ENCODE measurements around the gene D2HGDH. TPM values are rescaled to one million over a fixed set of nuclear protein-coding genes. Genes with fewer than 3 reads are reported as not detected.
"Not testable (repeated sequence)": the region's sequence is repeated elsewhere in the genome, so short reads cannot be mapped to it uniquely, and the experiment has no call there.

The D2HGDH gene
- total RNA-seq, 1 donor from 2014 or later: 19.4 TPM

GRCh38 chr2:241751152-241751551, 16.7 kb downstream of the D2HGDH start:
- DNase-seq: no peak

DNA sequence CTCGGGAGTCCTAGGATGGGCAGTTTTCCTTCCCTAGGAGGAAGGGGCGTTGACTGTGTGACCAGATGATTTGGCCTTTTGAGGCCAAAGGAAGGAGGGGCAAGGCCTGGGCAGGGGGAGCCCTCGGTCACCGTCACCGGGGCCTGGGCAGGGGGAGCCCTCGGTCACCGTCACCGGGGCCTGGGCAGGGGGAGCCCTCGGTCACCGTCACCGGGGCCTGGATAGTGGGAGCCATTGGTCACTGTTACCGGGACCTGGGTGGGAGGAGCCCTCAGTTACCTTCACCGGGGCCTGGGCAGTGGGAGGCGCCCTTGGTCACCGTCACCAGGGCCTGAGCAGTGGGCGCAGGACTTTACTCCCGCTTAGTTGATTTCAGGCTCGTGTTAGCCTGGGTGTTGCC, 17.3 kb downstream of the D2HGDH start:
- DNase-seq: no peak

GRCh38 chr2:241752253-241752652, 17.8 kb downstream of the D2HGDH start:
- no peak for DNase-seq

GRCh38 chr2:241752689-241753276, 18.4 kb downstream of the D2HGDH start:
- no peak for DNase-seq

DNA sequence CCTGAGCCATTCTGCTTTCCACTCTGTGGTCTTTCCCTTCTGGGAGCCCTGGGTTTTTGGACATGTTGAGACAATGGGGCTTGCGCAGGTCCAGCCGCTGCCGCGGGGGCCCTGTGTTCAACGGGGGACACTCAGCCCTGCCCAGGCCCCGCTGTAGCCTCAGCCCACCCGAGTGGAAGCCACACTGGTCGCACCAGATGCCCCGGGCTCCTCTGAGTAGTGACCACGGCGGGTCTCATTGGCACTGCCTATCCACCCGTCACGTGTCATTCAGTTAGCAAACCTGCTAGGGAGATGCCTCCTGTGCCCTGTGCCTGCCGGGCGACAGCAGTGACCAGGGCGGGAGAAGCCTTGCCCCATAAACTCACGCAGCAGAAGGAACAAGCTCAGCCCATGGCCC, 19.1 kb downstream of the D2HGDH start:
- DNase-seq: no peak

- no peak for DNase-seq
Measured at GRCh38 chr2:241754042-241754441, 19.6 kb downstream of the D2HGDH start.

GRCh38 chr2:241755166-241755565, 20.7 kb downstream of the D2HGDH start:
- no peak for DNase-seq

GRCh38 chr2:241755777-241756176, 21.3 kb downstream of the D2HGDH start:
- no peak for DNase-seq

DNA sequence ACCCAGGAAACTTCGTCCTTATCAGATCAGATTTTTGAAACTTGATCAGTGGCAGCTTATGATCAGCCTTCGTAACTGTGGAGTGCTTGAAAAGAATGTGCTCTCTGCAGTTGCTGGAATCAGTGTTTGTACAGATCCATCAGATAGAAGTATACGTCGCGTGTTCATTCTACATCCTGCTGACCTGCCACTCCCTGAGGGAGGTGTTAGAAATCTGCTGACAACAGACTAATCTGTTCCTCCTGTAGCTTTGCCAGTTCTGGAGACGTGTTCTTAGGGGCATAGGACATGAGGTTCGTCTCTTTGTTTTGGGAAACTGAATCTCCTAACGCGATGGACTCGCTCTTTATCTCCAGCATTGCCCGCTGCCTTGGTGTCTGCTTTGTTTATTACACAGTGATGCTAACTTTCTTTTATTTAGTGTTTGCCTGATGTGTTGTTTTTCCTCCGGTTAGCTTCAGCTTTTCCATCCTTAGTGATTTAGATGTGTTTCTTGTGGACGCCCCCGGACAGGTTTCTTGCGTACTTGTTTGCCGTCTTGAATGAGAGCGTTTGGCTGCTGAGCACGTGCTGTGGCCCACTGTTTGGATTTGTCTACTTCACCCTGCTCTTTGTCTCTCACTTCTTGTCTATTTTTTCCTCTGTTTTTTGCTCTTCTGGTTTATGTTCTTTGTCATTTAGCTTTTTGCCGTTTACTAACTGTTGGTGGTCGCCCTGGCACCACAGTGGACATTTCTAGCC, 24.8 kb downstream of the D2HGDH start:
- no peak for DNase-seq

DNA sequence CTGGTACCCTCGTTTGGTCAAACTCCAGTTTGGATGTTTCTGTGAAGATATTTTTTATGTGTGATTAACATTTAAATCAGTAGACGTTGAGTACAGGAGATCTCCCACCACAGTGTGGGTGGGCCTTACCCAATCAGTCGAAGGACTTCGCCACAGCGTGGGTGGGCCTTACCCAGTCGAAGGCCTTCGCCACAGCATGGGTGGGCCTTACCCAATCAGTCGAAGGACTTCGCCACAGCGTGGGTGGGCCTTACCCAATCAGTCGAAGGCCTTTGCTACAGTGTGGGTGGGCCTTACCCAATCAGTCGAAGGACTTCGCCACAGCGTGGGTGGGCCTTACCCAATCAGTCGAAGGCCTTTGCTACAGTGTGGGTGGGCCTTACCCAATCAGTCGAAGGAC, 25.5 kb downstream of the D2HGDH start:
- DNase-seq: not testable (repeated sequence)

GRCh38 chr2:241760301-241760771, 25.9 kb downstream of the D2HGDH start:
- no peak for DNase-seq

GRCh38 chr2:241762321-241762932, 28.0 kb downstream of the D2HGDH start:
- DNase-seq: no peak

- DNase-seq: no peak
Measured at GRCh38 chr2:241762933-241763369, 28.5 kb downstream of the D2HGDH start.

DNA sequence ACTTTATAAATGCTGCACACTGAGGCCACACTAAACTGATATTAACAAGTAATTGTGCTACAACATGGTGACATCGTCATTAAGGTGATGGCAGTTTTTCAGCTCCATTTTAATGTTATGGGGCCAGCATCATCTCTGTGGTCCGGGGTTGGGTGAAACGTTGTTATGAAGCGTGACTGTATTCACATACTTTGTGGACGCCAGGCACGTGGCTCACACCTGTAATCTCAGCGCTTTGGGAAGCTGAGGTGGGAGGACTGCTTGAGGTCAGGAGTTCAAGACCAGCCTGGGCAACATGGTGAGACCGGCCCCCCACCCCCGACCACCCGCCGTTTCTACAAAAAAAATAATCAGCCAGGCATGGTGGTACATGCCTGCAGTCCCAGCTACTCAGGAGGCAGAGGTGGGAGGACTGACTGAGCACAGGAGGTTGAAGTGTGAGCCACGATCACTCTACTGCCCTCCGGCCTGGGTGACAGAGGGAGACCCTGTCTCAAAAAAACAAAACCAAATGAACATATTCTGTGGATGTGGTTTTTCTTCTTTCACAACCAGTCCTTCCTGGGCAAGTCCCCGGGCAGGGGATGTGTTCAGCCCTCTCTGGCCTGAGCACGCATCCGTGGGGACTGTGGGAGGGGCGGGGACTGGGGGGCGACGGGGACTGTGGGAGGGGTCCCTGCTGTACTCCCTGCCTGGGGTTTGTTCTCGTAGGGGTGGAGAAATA, 29.3 kb downstream of the D2HGDH start:
- DNase-seq: no peak

- DNase-seq: no peak
Measured at GRCh38 chr2:241764275-241765241, 30.1 kb downstream of the D2HGDH start.

DNA sequence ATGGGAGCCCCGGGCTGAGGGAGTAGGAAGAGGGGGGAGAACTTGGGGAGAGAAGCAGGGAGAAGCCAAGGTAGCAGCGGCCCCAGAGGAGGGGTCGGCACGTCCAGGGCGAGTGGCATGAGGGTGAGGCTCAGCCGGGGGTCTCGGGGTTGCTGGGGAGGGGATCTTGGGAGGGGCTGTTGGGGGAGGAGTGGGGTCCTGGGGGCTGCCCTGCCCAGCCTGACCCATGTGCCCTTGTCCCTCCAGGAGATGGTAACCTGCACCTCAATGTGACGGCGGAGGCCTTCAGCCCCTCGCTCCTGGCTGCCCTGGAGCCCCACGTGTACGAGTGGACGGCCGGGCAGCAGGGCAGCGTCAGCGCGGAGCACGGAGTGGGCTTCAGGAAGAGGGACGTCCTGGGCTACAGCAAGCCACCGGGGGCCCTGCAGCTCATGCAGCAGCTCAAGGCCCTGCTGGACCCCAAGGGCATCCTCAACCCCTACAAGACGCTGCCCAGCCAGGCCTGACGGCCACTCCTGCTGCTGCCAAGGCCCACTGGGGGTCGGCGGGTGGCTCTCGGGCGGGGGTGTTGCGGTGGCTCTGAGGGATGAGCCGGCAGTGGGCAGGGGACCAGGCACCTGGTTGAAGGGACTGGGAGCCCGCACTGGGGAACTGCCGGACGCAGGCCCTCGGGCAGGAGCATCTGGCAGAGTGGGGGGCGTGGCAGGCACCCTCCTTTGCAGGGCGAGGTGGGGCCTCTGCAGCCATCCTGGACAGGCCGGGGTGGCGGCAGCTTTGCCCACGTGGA, 33.2 kb downstream of the D2HGDH start:
- no peak for DNase-seq

GRCh38 chr2:241768251-241768711, 33.9 kb downstream of the D2HGDH start:
- no peak for DNase-seq

DNA sequence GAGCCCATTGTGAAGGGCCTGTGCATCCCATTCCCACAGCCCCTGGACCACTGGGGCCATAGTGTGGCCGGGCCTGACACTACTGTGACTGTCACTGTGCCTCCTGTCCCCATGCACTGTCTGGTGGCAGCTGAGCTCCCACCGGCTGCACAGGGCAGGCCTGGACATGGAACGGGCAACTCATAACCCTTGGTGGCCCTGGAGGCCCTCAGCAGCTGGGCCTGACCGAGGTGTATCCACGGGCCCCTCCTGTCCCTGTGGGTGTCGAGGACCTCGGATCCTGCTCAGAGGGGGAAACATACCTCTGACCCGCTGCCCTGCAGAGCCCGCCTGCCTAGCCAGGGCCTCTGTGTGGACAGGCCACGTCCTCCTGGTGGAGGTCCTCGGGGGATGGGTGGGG, 34.4 kb downstream of the D2HGDH start:
- DNase-seq: no peak

DNA sequence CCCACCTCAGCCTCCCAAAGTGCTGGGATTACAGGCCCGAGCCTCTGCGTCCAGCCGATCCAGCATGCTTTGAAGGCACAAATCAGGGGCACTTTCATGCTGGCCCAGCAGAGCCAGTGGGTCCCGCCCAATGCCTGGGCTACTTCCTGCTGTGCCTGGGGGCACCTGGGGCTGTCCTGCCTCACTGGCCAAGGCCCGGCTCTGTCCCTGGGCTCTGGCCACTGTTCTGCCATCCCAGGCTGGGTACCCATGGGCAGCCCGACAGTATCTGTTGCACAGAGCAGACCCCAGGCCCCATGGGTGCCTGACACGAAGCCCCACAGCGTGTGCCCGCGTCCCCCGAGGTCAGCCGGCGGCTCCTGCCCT, 35.4 kb downstream of the D2HGDH start:
- DNase-seq: no peak

DNA sequence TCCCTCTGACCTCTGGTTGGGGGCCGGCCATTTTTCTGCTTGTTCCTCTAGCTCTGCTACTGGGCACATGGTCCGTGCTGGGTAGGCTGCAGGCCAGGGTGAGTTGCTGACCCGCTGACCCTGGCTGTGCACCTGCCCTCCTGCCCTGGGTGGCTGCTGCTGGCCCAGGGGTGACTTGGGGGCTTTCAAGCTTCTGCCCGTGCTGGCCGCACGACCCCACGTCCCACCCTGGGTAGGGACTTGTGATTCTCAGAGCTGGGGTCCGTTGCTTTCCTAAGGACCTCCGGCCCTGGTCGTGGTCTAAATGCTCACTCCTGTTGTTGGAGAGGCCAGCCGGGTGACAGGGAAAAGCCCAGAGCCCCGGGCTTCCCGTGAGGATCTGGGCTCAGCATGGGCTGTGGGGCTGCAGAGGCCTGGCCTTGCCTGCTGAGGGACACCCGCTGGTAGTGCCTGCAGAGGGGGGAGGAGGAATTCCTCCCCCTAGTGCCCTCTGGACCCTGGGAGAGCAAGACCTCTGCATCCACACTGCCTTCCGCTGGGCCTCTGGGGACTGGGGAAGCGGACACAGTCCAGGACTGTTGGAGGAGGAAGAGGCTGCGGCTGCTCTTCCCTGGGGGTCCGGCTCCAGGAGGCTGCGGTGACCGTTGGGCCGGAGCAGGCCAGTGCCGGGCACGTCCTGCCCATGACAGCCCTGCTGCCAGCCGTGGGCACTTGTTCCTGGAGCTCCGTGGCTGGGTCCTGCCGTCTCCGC, 35.9 kb downstream of the D2HGDH start:
- no peak for DNase-seq

Data from dermis blood vessel endothelial cell (primary cell).